GM19438 (cell line): Measurements from ENCODE around the gene EHMT2.
"Not testable (repeated sequence)": the region's sequence is repeated elsewhere in the genome, so short reads cannot be mapped to it uniquely, and the experiment has no call there.

Experiments used
- ATAC-seq: cut with Tn5 transposase; IDR thresholded peaks from one replicate; pipeline ENCODE4 v1.9.1; 2021; ENCODE audit warnings: low read depth; ENCODE audit not compliant: unreplicated experiment

The EHMT2 gene

DNA sequence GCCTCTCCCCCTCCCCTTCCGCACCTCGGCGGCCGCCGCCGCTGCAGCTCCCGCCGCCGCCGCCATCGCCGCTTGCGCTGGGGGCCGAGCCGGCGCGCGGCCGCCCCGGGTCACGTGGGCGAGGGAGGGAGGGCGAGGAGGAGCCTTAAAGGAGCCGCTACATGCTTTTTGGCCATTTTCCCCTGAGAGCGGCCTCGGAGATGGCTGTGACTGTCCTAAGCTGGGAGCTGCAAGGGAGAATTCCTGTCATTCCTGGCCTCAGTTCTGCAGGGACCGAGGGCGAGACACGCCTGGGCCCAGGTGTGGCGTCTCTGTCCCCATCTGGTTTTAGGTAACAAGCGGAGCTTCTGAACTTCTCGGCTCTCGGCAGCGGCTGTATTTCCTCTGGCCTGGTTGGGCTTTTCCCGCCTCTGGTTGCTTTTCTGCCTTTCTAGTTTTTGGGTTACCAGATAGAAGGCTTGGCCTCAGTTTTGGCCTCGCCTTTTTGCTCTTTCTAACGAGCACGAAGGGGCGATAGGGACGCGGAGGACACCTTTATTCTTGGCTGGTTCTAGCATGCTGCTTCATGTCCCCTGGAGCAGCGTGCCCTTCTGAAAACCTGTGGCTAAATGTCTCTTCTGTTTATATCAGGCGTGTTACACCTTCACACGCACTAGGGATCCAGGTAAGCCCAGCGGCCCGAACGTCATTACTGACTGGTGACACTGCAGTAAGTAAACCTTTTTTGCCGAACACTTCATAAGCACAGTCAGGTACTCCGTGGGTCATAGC, at the start of gene EHMT2:
Gene EHMT2 (minus strand): TSS at position 87 of the 771 bp plus-strand sequence. CDS start 21 bp downstream, at position 66.
- peak; percentile 53 for ATAC-seq

DNA sequence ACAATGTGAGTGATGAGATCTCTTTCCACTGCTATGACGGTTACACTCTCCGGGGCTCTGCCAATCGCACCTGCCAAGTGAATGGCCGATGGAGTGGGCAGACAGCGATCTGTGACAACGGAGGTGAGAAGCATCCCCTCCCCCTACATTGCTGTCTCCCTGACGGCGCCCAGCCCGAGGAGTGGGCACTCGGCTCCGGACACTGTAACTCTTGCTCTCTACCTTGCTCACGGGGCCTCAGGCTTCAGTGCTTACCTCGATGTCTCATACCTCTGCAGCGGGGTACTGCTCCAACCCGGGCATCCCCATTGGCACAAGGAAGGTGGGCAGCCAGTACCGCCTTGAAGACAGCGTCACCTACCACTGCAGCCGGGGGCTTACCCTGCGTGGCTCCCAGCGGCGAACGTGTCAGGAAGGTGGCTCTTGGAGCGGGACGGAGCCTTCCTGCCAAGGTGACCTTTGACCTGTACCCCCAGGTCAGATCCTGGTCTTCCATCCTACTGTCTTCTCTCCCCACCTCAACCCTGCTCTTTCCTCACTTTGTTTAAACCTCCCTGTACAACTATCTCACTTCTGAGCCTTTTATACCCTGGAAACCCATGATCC, 49.7 kb upstream of the EHMT2 start:
- ATAC-seq = no peak

DNA sequence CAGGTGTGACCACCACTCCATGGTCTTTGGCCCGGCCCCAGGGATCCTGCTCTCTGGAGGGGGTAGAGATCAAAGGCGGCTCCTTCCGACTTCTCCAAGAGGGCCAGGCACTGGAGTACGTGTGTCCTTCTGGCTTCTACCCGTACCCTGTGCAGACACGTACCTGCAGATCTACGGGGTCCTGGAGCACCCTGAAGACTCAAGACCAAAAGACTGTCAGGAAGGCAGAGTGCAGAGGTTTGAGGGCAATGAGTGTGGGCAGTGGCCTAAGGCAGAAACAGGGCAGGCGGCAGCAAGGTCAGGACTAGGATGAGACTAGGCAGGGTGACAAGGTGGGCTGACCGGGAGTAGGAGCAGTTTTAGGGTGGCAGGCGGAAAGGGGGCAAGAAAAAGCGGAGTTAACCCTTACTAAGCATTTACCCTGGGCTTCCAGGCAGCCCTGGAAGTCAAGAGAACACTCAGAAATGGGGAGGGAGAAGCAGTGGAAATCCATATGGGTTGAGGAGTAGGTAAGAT, 48.9 kb upstream of the EHMT2 start:
- ATAC-seq = no peak

DNA sequence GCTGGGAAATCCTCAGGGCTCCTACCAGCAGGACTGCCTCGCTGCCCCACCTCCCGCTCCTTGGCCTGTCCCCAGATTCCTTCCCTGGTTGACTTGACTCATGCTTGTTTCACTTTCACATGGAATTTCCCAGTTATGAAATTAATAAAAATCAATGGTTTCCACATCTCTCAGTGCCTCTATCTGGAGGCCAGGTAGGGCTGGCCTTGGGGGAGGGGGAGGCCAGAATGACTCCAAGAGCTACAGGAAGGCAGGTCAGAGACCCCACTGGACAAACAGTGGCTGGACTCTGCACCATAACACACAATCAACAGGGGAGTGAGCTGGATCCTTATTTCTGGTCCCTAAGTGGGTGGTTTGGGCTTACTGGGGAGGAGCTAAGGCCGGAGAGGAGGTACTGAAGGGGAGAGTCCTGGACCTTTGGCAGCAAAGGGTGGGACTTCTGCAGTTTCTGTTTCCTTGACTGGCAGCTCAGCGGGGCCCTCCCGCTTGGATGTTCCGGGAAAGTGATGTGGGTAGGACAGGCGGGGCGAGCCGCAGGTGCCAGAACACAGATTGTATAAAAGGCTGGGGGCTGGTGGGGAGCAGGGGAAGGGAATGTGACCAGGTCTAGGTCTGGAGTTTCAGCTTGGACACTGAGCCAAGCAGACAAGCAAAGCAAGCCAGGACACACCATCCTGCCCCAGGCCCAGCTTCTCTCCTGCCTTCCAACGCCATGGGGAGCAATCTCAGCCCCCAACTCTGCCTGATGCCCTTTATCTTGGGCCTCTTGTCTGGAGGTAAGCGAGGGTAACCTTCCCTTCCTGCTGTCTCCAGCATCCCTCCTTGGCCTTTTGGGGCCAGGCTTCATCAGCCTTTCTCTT, 48.2 kb upstream of the EHMT2 start, which contains the start of gene CFB:
Gene CFB (plus strand): TSS at position 589 of the 863 bp plus-strand sequence. CDS start 127 bp downstream, at position 716.
- ATAC-seq = no peak

DNA sequence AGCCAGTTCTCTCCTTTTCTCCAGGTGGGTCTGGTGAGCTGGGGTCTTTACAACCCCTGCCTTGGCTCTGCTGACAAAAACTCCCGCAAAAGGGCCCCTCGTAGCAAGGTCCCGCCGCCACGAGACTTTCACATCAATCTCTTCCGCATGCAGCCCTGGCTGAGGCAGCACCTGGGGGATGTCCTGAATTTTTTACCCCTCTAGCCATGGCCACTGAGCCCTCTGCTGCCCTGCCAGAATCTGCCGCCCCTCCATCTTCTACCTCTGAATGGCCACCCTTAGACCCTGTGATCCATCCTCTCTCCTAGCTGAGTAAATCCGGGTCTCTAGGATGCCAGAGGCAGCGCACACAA, 47.6 kb upstream of the EHMT2 start:
- ATAC-seq = no peak

DNA sequence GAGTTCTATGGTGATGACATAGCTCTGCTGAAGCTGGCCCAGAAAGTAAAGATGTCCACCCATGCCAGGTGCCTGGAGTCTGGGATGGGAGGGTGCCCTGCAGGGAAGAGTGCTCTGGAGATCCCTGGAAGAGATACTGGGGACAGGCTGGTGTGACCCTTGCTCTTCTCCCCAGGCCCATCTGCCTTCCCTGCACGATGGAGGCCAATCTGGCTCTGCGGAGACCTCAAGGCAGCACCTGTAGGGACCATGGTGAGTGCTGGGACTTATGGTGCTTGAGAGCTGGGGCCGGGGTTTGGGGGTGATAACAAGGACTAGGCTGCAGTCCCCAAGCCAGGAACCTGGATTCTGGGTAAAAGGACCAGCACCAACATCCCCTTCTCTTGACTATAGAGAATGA, 46.2 kb upstream of the EHMT2 start:
- ATAC-seq = no peak

DNA sequence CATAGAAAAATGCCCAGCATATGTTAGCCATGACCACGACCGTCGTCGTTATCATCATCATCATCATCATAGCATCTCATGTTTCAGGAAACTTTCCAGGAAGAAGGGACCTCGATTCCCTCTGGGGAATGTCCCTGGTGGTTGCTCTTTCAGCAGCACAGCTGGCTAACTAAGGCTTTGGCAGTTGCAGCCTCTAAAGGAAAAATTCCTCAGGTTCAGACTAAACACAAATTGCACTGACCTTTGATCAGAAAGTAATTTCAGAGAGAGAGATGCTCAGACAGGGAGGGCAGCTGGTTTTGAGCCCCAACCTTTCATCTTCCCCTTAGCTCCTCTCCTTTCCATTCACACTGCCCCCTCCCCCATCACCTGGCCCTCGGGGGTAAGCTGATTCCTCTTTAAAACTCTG, 42.8 kb upstream of the EHMT2 start:
- no peak for ATAC-seq

DNA sequence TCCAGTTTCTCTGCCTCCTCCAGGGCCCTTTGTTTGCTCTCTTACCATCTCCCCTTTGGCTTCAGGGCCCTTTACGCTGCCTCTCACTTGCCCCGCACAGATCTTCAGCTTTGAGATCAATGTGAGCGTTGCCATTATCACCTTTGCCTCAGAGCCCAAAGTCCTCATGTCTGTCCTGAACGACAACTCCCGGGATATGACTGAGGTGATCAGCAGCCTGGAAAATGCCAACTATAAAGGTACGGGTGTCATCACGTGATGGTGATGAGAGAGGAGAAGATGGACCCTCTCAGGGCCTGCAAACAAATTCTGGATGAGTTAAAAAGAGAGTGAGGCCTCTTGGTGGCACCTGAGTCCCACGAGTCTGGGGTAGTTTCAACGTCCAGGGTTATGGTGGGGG, 38.3 kb upstream of the EHMT2 start:
- ATAC-seq = no peak

DNA sequence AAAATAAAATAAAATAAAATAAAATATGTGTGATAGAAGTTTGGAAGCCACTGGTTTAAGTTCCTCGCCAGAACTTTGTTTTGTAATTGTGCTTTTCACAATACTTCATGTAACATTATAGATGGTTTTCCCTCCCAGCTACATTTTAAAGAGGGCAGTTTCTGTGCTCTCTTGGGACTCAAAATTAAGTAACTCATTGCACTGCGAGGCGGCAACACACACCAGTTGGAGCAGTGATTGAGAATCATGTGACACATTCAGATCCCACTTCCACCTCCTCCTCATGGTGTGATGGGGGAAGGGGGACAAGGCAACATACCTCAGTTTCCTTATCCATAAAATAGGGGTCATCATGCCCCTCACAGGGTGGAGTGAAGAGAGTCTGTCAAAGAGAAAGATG, 37.5 kb upstream of the EHMT2 start:
- no peak for ATAC-seq

DNA sequence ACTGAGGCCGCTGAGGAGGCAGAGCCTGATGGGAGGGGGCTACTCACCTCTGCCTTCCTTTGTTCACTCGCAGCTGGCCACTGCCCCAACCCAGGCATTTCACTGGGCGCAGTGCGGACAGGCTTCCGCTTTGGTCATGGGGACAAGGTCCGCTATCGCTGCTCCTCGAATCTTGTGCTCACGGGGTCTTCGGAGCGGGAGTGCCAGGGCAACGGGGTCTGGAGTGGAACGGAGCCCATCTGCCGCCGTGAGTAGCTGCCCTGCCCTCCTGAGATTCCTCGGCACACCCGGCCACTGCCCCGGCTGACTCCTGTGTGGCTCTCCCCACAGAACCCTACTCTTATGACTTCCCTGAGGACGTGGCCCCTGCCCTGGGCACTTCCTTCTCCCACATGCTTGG, 36.0 kb upstream of the EHMT2 start:
- ATAC-seq = no peak

DNA sequence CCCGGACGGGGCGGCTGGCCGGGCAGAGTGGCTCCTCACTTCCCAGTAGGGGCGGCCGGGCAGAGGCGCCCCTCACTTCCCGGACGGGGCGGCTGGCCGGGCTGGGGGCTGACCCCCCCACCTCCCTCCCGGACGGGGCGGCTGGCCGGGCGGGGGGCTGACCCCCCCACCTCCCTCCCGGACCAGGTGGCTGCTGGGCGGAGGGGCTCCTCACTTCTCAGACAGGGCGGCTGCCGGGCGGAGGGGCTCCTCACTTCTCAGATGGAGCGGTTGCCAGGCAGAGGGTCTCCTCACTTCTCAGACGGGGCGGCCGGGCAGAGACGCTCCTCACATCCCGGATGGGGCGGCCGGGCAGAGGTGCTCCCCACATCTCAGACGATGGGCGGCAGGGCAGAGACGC, 34.6 kb upstream of the EHMT2 start:
- ATAC-seq = not testable (repeated sequence)

DNA sequence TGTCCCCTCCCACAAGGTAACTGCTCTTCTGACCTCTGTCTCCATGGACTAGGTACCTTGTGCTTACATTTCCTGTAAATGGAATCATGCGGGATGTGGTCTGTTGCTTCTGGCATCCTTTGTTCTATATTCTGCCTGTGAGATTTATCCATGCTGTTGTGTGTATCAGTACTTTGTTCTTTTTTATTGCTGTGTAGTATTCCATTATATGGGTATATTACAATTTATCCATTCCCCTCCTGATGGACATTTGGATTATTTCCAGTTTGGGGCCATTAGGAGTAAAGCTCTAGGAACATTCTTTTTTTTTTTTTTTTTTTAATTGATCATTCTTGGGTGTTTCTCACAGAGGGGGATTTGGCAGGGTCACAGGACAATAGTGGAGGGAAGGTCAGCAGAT, 33.5 kb upstream of the EHMT2 start:
- no peak for ATAC-seq

DNA sequence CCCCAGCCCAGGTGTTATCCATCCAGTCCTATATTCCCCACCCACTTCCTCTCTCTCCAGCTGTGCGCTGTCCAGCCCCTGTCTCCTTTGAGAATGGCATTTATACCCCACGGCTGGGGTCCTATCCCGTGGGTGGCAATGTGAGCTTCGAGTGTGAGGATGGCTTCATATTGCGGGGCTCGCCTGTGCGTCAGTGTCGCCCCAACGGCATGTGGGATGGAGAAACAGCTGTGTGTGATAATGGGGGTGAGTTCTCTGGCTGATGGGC, 31.1 kb upstream of the EHMT2 start:
- ATAC-seq = no peak

DNA sequence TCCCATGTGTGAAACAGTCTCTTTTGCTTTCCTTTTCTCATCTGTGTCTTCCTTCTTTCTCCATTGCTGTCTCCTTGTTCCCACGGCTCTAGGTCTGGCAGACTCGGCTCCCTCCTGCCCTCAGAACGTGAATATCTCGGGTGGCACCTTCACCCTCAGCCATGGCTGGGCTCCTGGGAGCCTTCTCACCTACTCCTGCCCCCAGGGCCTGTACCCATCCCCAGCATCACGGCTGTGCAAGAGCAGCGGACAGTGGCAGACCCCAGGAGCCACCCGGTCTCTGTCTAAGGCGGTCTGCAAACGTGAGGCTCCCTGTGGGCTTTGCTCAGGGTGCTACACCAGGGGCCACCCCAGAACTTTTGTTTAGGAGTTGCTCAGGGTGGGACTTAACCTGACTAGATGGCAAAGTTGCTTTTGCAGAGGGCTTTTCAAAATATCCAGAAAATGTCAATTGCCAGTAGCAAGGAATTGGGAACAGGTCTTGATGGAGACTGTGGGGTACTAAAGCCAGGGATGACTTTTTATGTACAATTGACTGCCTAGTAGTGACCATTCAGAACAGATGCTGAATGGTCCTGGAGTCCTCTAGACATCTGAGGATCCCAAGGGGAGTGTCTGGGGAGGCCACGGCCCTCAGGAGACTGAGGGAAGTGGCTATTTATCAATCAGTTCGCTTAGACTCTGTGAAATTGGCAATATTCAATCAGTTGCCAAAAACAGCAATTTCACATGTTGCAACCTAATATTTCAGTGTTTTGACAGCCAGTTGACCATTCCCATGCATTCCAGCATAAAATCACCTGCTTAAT, 30.6 kb upstream of the EHMT2 start:
- no peak for ATAC-seq

DNA sequence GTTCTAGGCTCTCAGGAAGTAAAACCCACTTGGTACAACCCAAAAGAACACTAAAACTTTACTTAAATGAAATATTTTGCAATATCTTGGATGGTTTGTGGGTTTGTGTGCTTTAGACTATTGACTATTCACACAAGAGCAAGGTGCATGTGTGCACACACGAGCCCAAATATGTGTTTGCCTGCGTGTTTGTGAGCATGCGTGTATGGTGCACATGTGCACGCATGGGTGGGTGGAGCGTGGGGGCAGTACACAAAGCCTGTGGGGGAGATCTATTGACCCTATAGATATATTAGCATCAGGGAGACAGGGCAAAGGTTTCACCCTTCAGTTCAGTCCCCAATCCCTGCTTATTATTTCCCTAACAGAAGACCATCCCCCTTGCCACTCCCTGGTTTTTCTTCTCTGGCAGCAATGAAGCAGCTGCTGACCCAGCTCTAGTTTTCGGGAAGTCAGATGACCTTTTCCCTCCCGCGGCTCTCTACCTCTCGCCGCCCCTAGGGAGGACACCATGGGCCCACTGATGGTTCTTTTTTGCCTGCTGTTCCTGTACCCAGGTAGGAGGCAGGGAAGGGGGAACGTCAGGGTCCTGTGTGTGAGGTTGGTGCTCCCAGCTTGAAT, 29.9 kb upstream of the EHMT2 start, which contains the start of gene C2:
Gene C2 (plus strand): TSS at position 476 of the 621 bp plus-strand sequence. CDS start 36 bp downstream, at position 512.
- no peak for ATAC-seq

DNA sequence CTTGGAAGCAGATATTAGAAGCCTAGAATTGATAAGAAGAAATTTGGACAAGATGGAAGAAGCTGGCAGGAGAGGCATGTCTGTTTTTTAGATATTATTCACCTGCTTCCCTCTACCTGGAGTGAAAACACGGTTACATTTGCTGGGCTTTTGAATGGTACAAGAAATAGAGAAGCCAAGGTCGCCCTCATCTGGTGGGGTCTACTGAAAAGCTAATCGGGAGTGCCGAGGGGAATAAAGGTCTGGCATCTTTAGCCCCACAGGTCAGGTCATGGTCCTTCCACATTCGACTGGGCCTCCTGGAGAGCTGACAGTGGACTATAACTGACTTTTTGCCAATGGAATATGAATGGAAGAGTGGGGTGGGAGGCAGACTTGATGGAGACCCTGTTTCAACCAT, 25.4 kb upstream of the EHMT2 start:
- no peak for ATAC-seq

DNA sequence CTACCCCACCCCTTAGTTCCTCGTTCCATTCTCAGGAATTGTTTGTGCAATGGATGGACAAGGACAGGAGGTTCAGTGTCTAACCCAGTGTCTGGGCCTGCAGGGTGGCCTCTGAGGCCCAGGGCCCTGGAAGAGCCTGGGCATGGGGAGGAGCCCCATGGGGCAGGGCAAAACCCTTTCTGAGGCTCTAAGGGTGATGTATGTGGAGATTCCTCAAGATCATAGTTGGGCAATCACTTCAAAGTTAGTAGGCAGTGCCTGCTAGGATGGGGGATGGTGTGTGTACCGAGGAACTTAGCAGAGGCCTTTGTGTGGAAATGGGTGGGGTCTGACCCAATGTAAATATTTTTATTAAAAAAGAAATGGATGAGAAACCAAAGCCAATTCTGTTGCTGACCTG, 23.3 kb upstream of the EHMT2 start:
- ATAC-seq = no peak

DNA sequence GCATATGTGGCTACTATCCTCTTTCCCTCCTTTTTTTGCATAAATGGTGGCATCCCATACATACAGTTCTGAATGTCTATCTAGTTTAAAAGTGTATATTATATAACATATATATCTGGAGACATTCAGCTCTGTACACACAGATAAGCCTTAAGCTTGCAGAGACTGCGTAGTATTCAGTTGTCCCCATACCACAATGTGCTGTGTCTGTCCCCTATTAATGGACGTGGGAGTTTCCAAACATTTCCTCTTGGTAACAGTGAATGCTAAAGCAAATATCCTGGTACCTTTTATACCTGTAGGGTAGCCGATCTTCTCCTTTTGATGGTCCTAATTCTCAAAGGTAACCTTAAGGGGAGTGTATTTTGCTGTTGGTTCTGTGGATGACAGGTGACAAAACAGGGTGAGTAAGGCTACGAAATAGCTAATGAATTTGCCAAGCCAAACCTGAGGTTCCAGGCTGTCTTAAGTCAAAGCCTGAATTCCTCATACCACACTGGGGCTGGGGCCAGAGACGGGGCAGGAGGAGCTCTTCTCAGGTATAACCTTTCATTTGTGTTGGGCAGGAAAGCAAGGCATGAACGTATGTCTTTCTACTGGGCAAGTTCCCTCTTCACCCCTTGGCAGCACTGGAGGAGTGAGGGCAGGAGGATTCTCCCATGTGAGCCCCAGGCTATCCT, 22.3 kb upstream of the EHMT2 start:
- no peak for ATAC-seq

DNA sequence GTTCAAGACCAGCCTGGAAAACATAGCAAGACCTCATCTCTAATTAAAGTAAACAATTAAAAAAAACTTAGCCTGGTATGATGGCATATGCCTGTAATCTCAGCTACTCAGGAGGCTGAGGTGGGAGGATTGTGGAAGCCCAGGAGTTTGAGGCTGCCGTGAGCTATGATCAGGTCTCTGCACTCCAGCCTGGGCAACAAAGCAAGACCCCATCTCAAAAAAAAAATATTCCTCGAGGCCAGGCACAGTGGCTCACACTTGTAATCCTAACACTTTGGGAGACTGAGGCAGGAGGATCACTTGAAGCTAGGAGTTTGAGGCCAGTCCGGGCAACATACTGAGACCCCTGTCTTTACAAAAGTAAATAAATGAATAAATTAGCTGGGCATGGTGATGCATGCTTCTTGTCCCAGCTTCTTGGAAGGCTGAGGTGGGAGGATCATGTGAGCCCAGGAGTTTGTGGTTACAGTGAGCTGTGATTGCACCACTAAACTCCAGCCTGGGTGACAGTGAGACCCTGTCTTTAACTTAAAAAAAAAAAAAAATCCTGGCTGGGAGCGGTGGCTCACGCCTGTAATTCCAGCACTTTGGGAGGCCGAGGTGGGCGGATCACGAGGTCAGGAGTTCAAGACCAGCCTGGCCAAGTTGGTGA, 20.7 kb upstream of the EHMT2 start:
- ATAC-seq = no peak
